ENCODE data around the gene DCLK1. TPM values are rescaled to one million over a fixed set of nuclear protein-coding genes. Genes with fewer than 3 reads are reported as not detected.

The DCLK1 gene
- total RNA-seq, 4 donors from 2014 or later: 20.5 to 40.1 (median 28.7) TPM

DNA sequence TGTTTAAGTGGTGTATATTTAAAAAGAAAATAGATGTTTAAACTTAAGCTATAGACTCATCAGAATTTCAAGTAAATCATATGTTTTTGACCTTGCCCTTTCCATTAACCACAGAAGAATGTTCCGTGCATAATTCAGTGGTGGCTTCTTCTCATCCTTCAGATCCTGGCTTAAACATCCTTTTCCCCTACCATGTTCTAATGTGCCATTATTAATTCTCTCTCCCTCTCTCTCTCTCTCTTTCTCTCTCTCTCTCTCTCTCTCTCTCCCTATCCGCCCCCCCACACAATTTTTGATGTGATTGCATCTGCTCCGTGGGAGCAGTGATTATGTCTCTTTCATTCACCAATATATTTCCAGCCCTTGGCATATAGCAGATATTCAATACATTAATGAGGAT lies 116.4 kb downstream of the DCLK1 start:
- no peak overlapping the region for H3K4me3 ChIP-seq
- 94% methylated on average over 3 of the region's 3 CpGs for WGBS
- intact Hi-C loops (cut with DNase I): no loop called here
- H3K27me3 ChIP-seq: no peaks in the 10 kb centered on the region
- no peaks in the 10 kb centered on the region for H3K36me3 ChIP-seq
- DNase-seq (ENCODE audit: extremely low spot score): no peak
- TF ChIP-seq POLR2A (IDR thresholded peaks at IDR 0.05; ENCODE audit: low read depth): no peak
- TF ChIP-seq, protein P1, sequence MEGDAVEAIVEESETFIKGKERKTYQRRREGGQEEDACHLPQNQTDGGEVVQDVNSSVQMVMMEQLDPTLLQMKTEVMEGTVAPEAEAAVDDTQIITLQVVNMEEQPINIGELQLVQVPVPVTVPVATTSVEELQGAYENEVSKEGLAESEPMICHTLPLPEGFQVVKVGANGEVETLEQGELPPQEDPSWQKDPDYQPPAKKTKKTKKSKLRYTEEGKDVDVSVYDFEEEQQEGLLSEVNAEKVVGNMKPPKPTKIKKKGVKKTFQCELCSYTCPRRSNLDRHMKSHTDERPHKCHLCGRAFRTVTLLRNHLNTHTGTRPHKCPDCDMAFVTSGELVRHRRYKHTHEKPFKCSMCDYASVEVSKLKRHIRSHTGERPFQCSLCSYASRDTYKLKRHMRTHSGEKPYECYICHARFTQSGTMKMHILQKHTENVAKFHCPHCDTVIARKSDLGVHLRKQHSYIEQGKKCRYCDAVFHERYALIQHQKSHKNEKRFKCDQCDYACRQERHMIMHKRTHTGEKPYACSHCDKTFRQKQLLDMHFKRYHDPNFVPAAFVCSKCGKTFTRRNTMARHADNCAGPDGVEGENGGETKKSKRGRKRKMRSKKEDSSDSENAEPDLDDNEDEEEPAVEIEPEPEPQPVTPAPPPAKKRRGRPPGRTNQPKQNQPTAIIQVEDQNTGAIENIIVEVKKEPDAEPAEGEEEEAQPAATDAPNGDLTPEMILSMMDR (IDR thresholded peaks at IDR 0.05): no peak
- no peak for TF ChIP-seq EP300 (IDR thresholded peaks at IDR 0.05)
- no peak for TF ChIP-seq POLR2AphosphoS5 (IDR thresholded peaks at IDR 0.05)
- H3K9me3 ChIP-seq: peaks cover 0 to 2% (median 0%) of the 10 kb centered on the region in 4 donors
- no peaks in the 10 kb centered on the region for H3K4me1 ChIP-seq
- no peak overlapping the region for H3K27ac ChIP-seq (replicated peaks in 1 of 4)

DNA sequence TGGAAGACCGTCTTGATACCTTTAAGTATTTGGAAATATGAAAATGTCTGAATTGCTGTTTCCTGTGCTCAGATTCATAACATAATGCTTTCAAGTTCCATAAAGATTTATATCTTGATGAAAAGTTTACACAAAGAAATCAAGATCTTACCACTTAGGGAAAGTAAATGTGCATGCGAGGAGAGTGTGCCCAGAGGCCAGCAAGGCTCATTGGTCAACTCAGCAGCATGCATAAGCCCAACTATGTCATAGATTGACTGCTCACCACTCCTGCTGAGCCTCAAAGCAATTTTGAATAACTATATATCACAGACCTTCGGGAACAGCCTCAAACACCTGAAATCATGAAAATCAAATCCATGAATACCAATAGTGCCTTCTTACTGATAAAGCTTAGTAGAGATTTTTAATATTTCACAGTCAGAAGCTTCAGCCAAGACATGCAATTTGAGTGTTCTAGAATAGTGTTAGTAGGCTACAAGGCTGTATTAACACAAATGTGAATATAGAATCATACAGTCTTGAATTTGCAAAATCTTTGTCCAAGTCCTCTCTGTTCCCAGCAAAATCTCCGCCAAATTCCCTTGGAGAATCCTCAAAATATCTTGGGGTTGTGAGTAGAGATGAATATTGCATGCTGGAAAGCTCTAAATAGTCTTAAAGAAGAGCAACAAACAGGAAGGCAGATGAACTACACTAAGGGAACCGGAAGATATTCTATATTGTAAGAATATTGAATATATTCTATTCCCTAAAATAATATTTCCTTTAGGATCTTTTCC lies 124.1 kb downstream of the DCLK1 start:
- Histone ChIP-seq H3K4me3 (no peak overlapping the region), H3K36me3 (no peaks in the 10 kb centered on the region), H3K9me3 (no peaks in the 10 kb centered on the region), H3K4me1 (no peaks in the 10 kb centered on the region), H3K27ac (replicated peaks in 1 of 4) (no peak overlapping the region), H3K27me3 (no peaks in the 10 kb centered on the region)
- TF ChIP-seq EP300 (IDR thresholded peaks at IDR 0.05): no peak
- TF ChIP-seq POLR2AphosphoS5 (IDR thresholded peaks at IDR 0.05): no peak
- TF ChIP-seq POLR2A (IDR thresholded peaks at IDR 0.05; ENCODE audit: low read depth): no peak
- TF ChIP-seq, protein P1 (IDR thresholded peaks at IDR 0.05): no peak
- no peak for DNase-seq (ENCODE audit: extremely low spot score)
- intact Hi-C loops (cut with DNase I): no loop called here
- 55% methylated on average over 5 of the region's 5 CpGs for WGBS

DNA sequence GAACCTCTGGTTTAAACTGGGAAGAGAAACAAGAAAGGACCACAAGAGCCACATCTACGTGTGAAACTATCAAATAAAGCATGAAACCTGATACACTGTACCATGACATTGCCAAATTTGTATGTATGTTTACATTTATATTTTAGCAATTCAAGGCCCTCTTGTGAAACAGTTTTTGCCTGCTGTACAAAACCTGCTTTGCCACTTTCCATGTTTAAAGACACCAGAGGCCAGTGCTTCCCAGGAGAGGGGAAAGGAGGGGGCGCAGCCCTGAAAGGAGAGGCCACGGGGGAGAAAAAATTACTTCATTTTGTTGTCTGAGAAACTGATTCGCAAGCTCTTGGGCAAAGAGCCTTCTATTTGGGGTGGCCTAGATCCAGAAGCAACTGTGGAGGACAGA lies 124.8 kb downstream of the DCLK1 start:
- H3K4me1 ChIP-seq: no peaks in the 10 kb centered on the region
- intact Hi-C loops (cut with DNase I): no loop called here
- H3K4me3 ChIP-seq: no peak overlapping the region
- H3K9me3 ChIP-seq: no peaks in the 10 kb centered on the region
- no peak for DNase-seq (ENCODE audit: extremely low spot score)
- WGBS: 82% methylated on average over 4 of the region's 4 CpGs
- H3K36me3 ChIP-seq: no peaks in the 10 kb centered on the region
- TF ChIP-seq POLR2AphosphoS5 (IDR thresholded peaks at IDR 0.05) (no peak), POLR2A (IDR thresholded peaks at IDR 0.05; ENCODE audit: low read depth) (no peak), EP300 (IDR thresholded peaks at IDR 0.05) (no peak)
- TF ChIP-seq, protein P1 (IDR thresholded peaks at IDR 0.05): no peak
- no peaks in the 10 kb centered on the region for H3K27me3 ChIP-seq
- H3K27ac ChIP-seq (replicated peaks in 1 of 4): no peak overlapping the region

DNA sequence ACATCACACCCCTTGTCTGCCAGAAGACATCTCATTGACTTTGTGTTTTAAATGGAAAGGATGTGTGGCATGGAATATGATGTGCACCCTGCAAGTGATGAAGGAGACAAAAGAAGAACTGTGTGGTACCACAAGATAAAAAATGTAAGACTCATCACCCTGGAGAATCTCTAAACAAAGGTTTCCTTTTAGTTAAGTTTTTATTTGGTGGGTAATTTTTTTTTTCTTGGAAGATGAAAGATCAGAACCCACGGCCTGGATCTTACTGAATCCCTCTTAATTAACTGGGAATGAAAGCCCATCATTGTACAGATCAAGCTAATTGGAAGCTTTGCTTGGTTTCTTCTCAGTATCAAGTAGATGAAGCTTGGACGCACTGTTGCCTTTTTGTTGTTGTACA lies 129.6 kb downstream of the DCLK1 start:
- no peak for DNase-seq (ENCODE audit: extremely low spot score)
- Histone ChIP-seq H3K4me1 (no peaks in the 10 kb centered on the region), H3K9me3 (no peaks in the 10 kb centered on the region), H3K36me3 (no peaks in the 10 kb centered on the region), H3K27me3 (no peaks in the 10 kb centered on the region), H3K4me3 (no peak overlapping the region), H3K27ac (replicated peaks in 1 of 4) (no peak overlapping the region)
- intact Hi-C loops (cut with DNase I): no loop called here
- WGBS: 86% methylated on average over 2 of the region's 2 CpGs
- TF ChIP-seq EP300 (IDR thresholded peaks at IDR 0.05): no peak
- TF ChIP-seq, protein P1 (IDR thresholded peaks at IDR 0.05): no peak
- TF ChIP-seq POLR2A (IDR thresholded peaks at IDR 0.05; ENCODE audit: low read depth): no peak
- no peak for TF ChIP-seq POLR2AphosphoS5 (IDR thresholded peaks at IDR 0.05)

Data from esophagus muscularis mucosa (tissue), 4 donors.